Testis (tissue), 3 donors: Measurements from ENCODE around the gene TAF1D. TPM values are rescaled to one million over a fixed set of nuclear protein-coding genes. Genes with fewer than 3 reads are reported as not detected.

Experiments used
- DNase-seq: peaks from one replicate; pipeline ENCODE4 v3.0.0-alpha.2; 2019
- H3K27ac ChIP-seq, 2 donors: fragments of 200-600 bp; sonication (generic); one replicate each; pipeline ENCODE4 v1.5.1; 2019
- H3K27me3 ChIP-seq: fragments of 200-600 bp; sonication (generic); one replicate; pipeline ENCODE4 v1.5.1; 2019
- H3K36me3 ChIP-seq: fragments of 200-600 bp; sonication (generic); one replicate; pipeline ENCODE4 v1.5.1; 2017; ENCODE audit warnings: low read depth; ENCODE audit errors: missing control alignments
- H3K4me1 ChIP-seq: fragments of 200-600 bp; sonication (generic); one replicate; pipeline ENCODE4 v1.5.1; 2019
- H3K4me3 ChIP-seq, 2 donors: fragments of 200-600 bp; sonication (generic); one replicate each; pipeline ENCODE4 v1.5.1; 2017 to 2019
- H3K9me3 ChIP-seq: fragments of 200-600 bp; sonication (generic); one replicate; pipeline ENCODE4 v1.5.1; 2017
- CTCF ChIP-seq, 3 experiments: fragments of 450-650 bp in 2 of 3; fragments of 200-600 bp in 1 of 3; sonication (generic) in 1 of 3; IDR thresholded peaks; one replicate each; pipeline ENCODE4 v1.5.1; 2016 to 2019; ENCODE audit warnings: antibody characterized with exemption in 3 of 3, mild to moderate bottlenecking in 2 of 3, moderate library complexity in 1 of 3
- POLR2A ChIP-seq: fragments of 450-650 bp; IDR thresholded peaks from one replicate; pipeline ENCODE4 v1.6.1; 2017; ENCODE audit warnings: antibody characterized with exemption, mild to moderate bottlenecking, moderate library complexity
- WGBS, 2 donors: methylation state at CpG; one replicate each; pipeline ENCODE4 v1.1.5; 2018; 5-methylcytosine and 5-hydroxymethylcytosine counted together
- intact Hi-C: fragments of 100-400 bp; cut with DNase I; formaldehyde crosslinking; loops from one replicate; pipeline ENCODE4 v1.15.1; 2023; ENCODE audit warnings: low total_unique reads
- polyA plus RNA-seq: library from polyadenylated mRNA; stranded (reverse); fragments of 350-450 nt; fragmentation: Illumina TruSeq; extraction: RNeasy Lipid Tissue Mini Kit (QIAGEN cat#74804); gene quantifications from one replicate; pipeline ENCODE4 v1.2.3, GENCODE V29; 2014; ENCODE audit warnings: low read depth, low replicate concordance; ENCODE audit not compliant: insufficient read depth
- total RNA-seq, 2 donors: library from RNA; depleted of rRNA; stranded (reverse); fragments of >200 nt; gene quantifications; one replicate each; pipeline ENCODE4 v1.2.3, GENCODE V29; 2016

TAF1D gene
- total and polyA plus RNA-seq, 3 donors from 2014 or later = 24.0 to 88.5 (median 70.3) TPM

GRCh38 chr11:93732237-93732892 is 8.9 kb downstream of the TAF1D start:
- Histone ChIP-seq H3K9me3 (no peaks in the 10 kb centered on the region), H3K4me1 (no peaks in the 10 kb centered on the region), H3K4me3 (no peak overlapping the region), H3K27me3 (no peaks in the 10 kb centered on the region), H3K27ac (no peak overlapping the region), H3K36me3 (no peaks in the 10 kb centered on the region)
- no peak for TF ChIP-seq CTCF (IDR thresholded peaks at IDR 0.05)
- no peak for TF ChIP-seq POLR2A
- 85% methylated on average over 4 of the region's 4 CpGs for WGBS, 2 donors
- intact Hi-C loops = no loop called here
- DNase-seq = no peak

- Histone ChIP-seq H3K27ac (no peak overlapping the region), H3K9me3 (no peaks in the 10 kb centered on the region), H3K36me3 (no peaks in the 10 kb centered on the region), H3K4me1 (no peaks in the 10 kb centered on the region), H3K4me3 (no peak overlapping the region), H3K27me3 (no peaks in the 10 kb centered on the region)
- intact Hi-C loops = no loop called here
- TF ChIP-seq POLR2A (no peak), CTCF (IDR thresholded peaks at IDR 0.05) (no peak)
- 73 to 87% methylated on average over 5 of the region's 5 CpGs for WGBS, 2 donors
- no peak for DNase-seq
These were observed 10.9 kb downstream of the TAF1D start for GRCh38 chr11:93730108-93731107.

- Histone ChIP-seq H3K36me3 (no peaks in the 10 kb centered on the region), H3K4me3 (no peak overlapping the region), H3K27ac (no peak overlapping the region), H3K4me1 (no peaks in the 10 kb centered on the region), H3K27me3 (no peaks in the 10 kb centered on the region), H3K9me3 (no peaks in the 10 kb centered on the region)
- intact Hi-C loops = no loop called here
- WGBS, 2 donors = 77 to 88% methylated on average over 5 of the region's 5 CpGs
- DNase-seq = no peak
- TF ChIP-seq CTCF (IDR thresholded peaks at IDR 0.05) = no peak
- TF ChIP-seq POLR2A = no peak
These were observed 12.1 kb downstream of the TAF1D start for GRCh38 chr11:93729129-93729616.

GRCh38 chr11:93728792-93729128 is 12.5 kb downstream of the TAF1D start:
- Histone ChIP-seq H3K4me3 (no peak overlapping the region), H3K27me3 (no peaks in the 10 kb centered on the region), H3K27ac (no peak overlapping the region), H3K36me3 (no peaks in the 10 kb centered on the region), H3K9me3 (no peaks in the 10 kb centered on the region), H3K4me1 (no peaks in the 10 kb centered on the region)
- TF ChIP-seq CTCF (IDR thresholded peaks at IDR 0.05) = no peak
- no peak for TF ChIP-seq POLR2A
- intact Hi-C loops = no loop called here
- DNase-seq = no peak
- 93 to 96% methylated on average over 2 of the region's 2 CpGs for WGBS, 2 donors
